CD14-positive monocyte (primary cell): ENCODE measurements around the gene MFNG. TPM values are rescaled to one million over a fixed set of nuclear protein-coding genes. Genes with fewer than 3 reads are reported as not detected.

ENCODE experiments used
- DNase-seq, 3 donors: peaks; one replicate each; pipeline ENCODE4 v3.0.0-alpha.2; 2011 to 2022
- H2AFZ ChIP-seq: 2 replicates; pipeline ENCODE4 v1.6.0; 2012; ENCODE audit warnings: mild to moderate bottlenecking, low read depth, low read length, inconsistent platforms; ENCODE audit not compliant: insufficient read depth, poor library complexity, severe bottlenecking
- H3K27ac ChIP-seq, 2 donors: 1 replicate in 1 of 2; 2 replicates in 1 of 2; pipeline ENCODE4 v1.5.1; 2012 to 2013; ENCODE audit warnings: low read length in 2 of 2, control low read depth in 1 of 2, inconsistent platforms in 1 of 2, low read depth in 1 of 2, mild to moderate bottlenecking in 1 of 2
- H3K27me3 ChIP-seq, 2 donors: one replicate each; pipeline versions ENCODE4 v1.6.0 to v1.6.1; 2011 to 2013; ENCODE audit warnings: low read length in 2 of 2; ENCODE audit not compliant: control insufficient read depth in 2 of 2, insufficient read depth in 2 of 2
- H3K36me3 ChIP-seq, 2 donors: replicated peaks in 1 of 2; 1 replicate in 1 of 2; 2 replicates in 1 of 2; pipeline versions ENCODE4 v1.5.1 to v1.6.1; 2012 to 2013; ENCODE audit warnings: low read length in 2 of 2, control low read depth in 1 of 2, inconsistent platforms in 1 of 2, mild to moderate bottlenecking in 1 of 2; ENCODE audit not compliant: insufficient read depth in 2 of 2, control insufficient read depth in 1 of 2
- H3K4me1 ChIP-seq, 2 donors: 1 replicate in 1 of 2; 2 replicates in 1 of 2; pipeline versions ENCODE4 v1.5.1 to v1.6.1; 2012 to 2013; ENCODE audit warnings: low read length in 2 of 2, control low read depth in 1 of 2, inconsistent platforms in 1 of 2, mild to moderate bottlenecking in 1 of 2, moderate library complexity in 1 of 2; ENCODE audit not compliant: insufficient read depth in 2 of 2, control insufficient read depth in 1 of 2
- H3K4me2 ChIP-seq: replicated peaks from 2 replicates; pipeline ENCODE3; 2012; ENCODE audit warnings: low read length, moderate library complexity, mild to moderate bottlenecking; ENCODE audit not compliant: poor library complexity, severe bottlenecking; ENCODE audit errors: extremely low read depth
- H3K4me3 ChIP-seq, 3 experiments: fragments of 200-600 bp in 1 of 3; sonication (generic) in 1 of 3; replicated peaks in 1 of 3; 1 replicate in 2 of 3; 2 replicates in 1 of 3; pipeline ENCODE4 v1.5.1; 2011 to 2013; ENCODE audit warnings: low read length in 3 of 3, mild to moderate bottlenecking in 3 of 3, control low read depth in 2 of 3, low read depth in 2 of 3, inconsistent platforms in 1 of 3, moderate library complexity in 1 of 3
- H3K79me2 ChIP-seq: 2 replicates; pipeline ENCODE4 v1.6.0; 2012; ENCODE audit warnings: mild to moderate bottlenecking, control low read depth, inconsistent platforms, low read length, moderate library complexity; ENCODE audit not compliant: insufficient read depth
- H3K9ac ChIP-seq: 2 replicates; pipeline ENCODE4 v1.6.0; 2017; ENCODE audit warnings: low read length, mild to moderate bottlenecking; ENCODE audit not compliant: insufficient read depth, poor library complexity, severe bottlenecking
- H3K9me3 ChIP-seq, 2 donors: replicated peaks in 1 of 2; 1 replicate in 1 of 2; 2 replicates in 1 of 2; pipeline versions ENCODE4 v1.5.1 to v1.6.1; 2012 to 2013; ENCODE audit warnings: low read length in 2 of 2, control low read depth in 1 of 2; ENCODE audit not compliant: control insufficient read depth in 1 of 2, insufficient read depth in 1 of 2
- H4K20me1 ChIP-seq: 2 replicates; pipeline ENCODE4 v1.6.0; 2012; ENCODE audit warnings: mild to moderate bottlenecking, low read length, control low read depth, moderate library complexity; ENCODE audit not compliant: insufficient read depth
- H3K27ac Mint-ChIP-seq, 7 donors: one replicate each; pipeline ENCODE4 v1.8.0; 2020; ENCODE audit warnings: mild to moderate bottlenecking in 7 of 7, mixed read lengths in 7 of 7, moderate library complexity in 6 of 7, inconsistent platforms in 2 of 7
- H3K27me3 Mint-ChIP-seq, 3 donors: one replicate each; pipeline ENCODE4 v1.8.0; 2021 to 2022; ENCODE audit warnings: low read depth in 3 of 3, mild to moderate bottlenecking in 3 of 3, mixed read lengths in 3 of 3, moderate library complexity in 3 of 3, inconsistent platforms in 1 of 3
- H3K36me3 Mint-ChIP-seq, 2 donors: one replicate each; pipeline ENCODE4 v1.8.0; 2020; ENCODE audit warnings: mixed read lengths in 2 of 2, inconsistent platforms in 1 of 2, mild to moderate bottlenecking in 1 of 2
- H3K4me1 Mint-ChIP-seq: one replicate; pipeline ENCODE4 v1.8.0; 2020; ENCODE audit warnings: mild to moderate bottlenecking, mixed read lengths
- H3K4me3 Mint-ChIP-seq, 2 donors: one replicate each; pipeline ENCODE4 v1.8.0; 2020; ENCODE audit warnings: mild to moderate bottlenecking in 2 of 2, mixed read lengths in 2 of 2, moderate library complexity in 1 of 2
- H3K9me3 Mint-ChIP-seq, 7 donors: one replicate each; pipeline ENCODE4 v1.8.0; 2020 to 2022; ENCODE audit warnings: mixed read lengths in 7 of 7, mild to moderate bottlenecking in 6 of 7, moderate library complexity in 6 of 7, inconsistent platforms in 2 of 7
- CTCF ChIP-seq: fragments of 200-600 bp; IDR thresholded peaks from one replicate; pipeline ENCODE4 v1.8.0; 2022; ENCODE audit warnings: antibody characterized with exemption, mild to moderate bottlenecking
- WGBS: methylation state at CpG from one replicate; pipeline ENCODE4 v1.1.5; 2013; ENCODE audit warnings: missing lambda C conversion rate; ENCODE audit not compliant: insufficient coverage; 5-methylcytosine and 5-hydroxymethylcytosine counted together
- intact Hi-C, 2 donors: fragments of 100-400 bp; cut with micrococcal nuclease; formaldehyde crosslinking; loops; one replicate each; pipeline versions ENCODE4 v1.15.0 to v1.15.1; 2023
- polyA plus RNA-seq, 3 donors: library from polyadenylated mRNA; depleted of rRNA in 1 of 3; unstranded in 2 of 3; stranded (reverse) in 1 of 3; fragments of 300-500 nt in 2 of 3; fragments of >200 nt in 1 of 3; fragmentation: Illumina TruSeq in 2 of 3; gene quantifications; 1 replicate in 2 of 3; 2 replicates in 1 of 3; pipeline ENCODE4 v1.2.3, GENCODE V29; 2012 to 2021

Gene MFNG
- polyA plus RNA-seq, 3 donors = 84.1 to 196 (median 181) TPM

- Histone ChIP-seq H3K79me2 (no peaks in the 10 kb centered on the region), H3K4me3 (no peak overlapping the region), H3K9ac (no peak overlapping the region), H2AFZ (no peak overlapping the region), H4K20me1 (no peaks in the 10 kb centered on the region), H3K9me3 (no peaks in the 10 kb centered on the region), H3K4me2 (no peak overlapping the region), H3K27ac (no peak overlapping the region), H3K27me3 (peaks cover 0 to 4% of the 10 kb centered on the region in 2 donors), H3K4me1 (peaks cover 0 to 5% of the 10 kb centered on the region in 2 donors), H3K36me3 (no peaks in the 10 kb centered on the region)
- Mint-ChIP-seq H3K27me3 (peaks cover 12 to 28% (median 16%) of the 10 kb centered on the region in 3 donors), H3K9me3 (peaks cover 0 to 2% (median 0%) of the 10 kb centered on the region in 7 donors), H3K36me3 (no peaks in the 10 kb centered on the region), H3K4me1 (peaks cover 12% of the 10 kb centered on the region), H3K4me3 (no peak overlapping the region), H3K27ac (no peak overlapping the region)
- WGBS = 58% methylated on average over 24 of the region's 24 CpGs
- no peak for DNase-seq
- no peak for TF ChIP-seq CTCF
- intact Hi-C loops = no loop called here
These were observed 14.8 kb upstream of the MFNG start for GRCh38 chr22:37500745-37501609.

- H3K27me3 ChIP-seq = peaks cover 0 to 4% of the 10 kb centered on the region in 2 donors
These were observed 13.8 kb upstream of the MFNG start for GRCh38 chr22:37499789-37500540.

More at GRCh38 chr22:37499789-37500540, 13.8 kb upstream of the MFNG start:
- peaks cover 0 to 5% of the 10 kb centered on the region in 2 donors for H3K4me1 ChIP-seq
- H2AFZ ChIP-seq = no peak overlapping the region
- no peak overlapping the region for H3K27ac ChIP-seq
- intact Hi-C loops = no loop called here
- Mint-ChIP-seq H3K36me3 (no peaks in the 10 kb centered on the region), H3K9me3 (peaks cover 0 to 2% (median 0%) of the 10 kb centered on the region in 7 donors), H3K4me1 (peaks cover 12% of the 10 kb centered on the region), H3K27ac (no peak overlapping the region), H3K4me3 (no peak overlapping the region), H3K27me3 (peaks cover 14 to 26% (median 16%) of the 10 kb centered on the region in 3 donors)
- H3K36me3 ChIP-seq = no peaks in the 10 kb centered on the region
- H3K79me2 ChIP-seq = no peaks in the 10 kb centered on the region
- no peak for TF ChIP-seq CTCF
- DNase-seq = no peak
- H3K4me2 ChIP-seq = no peak overlapping the region
- no peak overlapping the region for H3K9ac ChIP-seq
- no peaks in the 10 kb centered on the region for H4K20me1 ChIP-seq
- 95% methylated on average over 9 of the region's 13 CpGs for WGBS
- no peak overlapping the region for H3K4me3 ChIP-seq
- no peaks in the 10 kb centered on the region for H3K9me3 ChIP-seq
